IPS-18a (cell line): ENCODE measurements around the gene CBY2.
"Not testable (repeated sequence)": the region's sequence is repeated elsewhere in the genome, so short reads cannot be mapped to it uniquely, and the experiment has no call there.

Experiments
- H3K27ac ChIP-seq: one replicate; pipeline ENCODE4 v1.5.1; 2013; ENCODE audit warnings: low read length
- H3K27me3 ChIP-seq: one replicate; pipeline ENCODE4 v1.6.1; 2013; ENCODE audit warnings: mild to moderate bottlenecking, low read length; ENCODE audit not compliant: control insufficient read depth, insufficient read depth
- H3K36me3 ChIP-seq: one replicate; pipeline ENCODE4 v1.6.1; 2013; ENCODE audit warnings: low read depth, low read length; ENCODE audit not compliant: control insufficient read depth
- H3K4me1 ChIP-seq: one replicate; pipeline ENCODE4 v1.6.1; 2013; ENCODE audit warnings: low read depth, low read length; ENCODE audit not compliant: control insufficient read depth
- H3K4me3 ChIP-seq: one replicate; pipeline ENCODE4 v1.5.1; 2013; ENCODE audit warnings: low read length
- H3K9ac ChIP-seq: one replicate; pipeline ENCODE4 v1.6.1; 2013; ENCODE audit warnings: mild to moderate bottlenecking, low read length, moderate library complexity
- H3K9me3 ChIP-seq: one replicate; pipeline ENCODE4 v1.6.1; 2013; ENCODE audit warnings: low read depth, low read length; ENCODE audit not compliant: control insufficient read depth

CBY2 gene, protein sequence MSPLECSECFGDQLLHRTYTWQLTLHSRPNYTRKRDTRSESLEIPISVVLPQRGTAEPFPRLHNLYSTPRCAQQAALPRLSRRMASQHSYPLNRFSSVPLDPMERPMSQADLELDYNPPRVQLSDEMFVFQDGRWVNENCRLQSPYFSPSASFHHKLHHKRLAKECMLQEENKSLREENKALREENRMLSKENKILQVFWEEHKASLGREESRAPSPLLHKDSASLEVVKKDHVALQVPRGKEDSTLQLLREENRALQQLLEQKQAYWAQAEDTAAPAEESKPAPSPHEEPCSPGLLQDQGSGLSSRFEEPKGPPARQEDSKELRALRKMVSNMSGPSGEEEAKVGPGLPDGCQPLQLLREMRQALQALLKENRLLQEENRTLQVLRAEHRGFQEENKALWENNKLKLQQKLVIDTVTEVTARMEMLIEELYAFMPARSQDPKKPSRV

DNA sequence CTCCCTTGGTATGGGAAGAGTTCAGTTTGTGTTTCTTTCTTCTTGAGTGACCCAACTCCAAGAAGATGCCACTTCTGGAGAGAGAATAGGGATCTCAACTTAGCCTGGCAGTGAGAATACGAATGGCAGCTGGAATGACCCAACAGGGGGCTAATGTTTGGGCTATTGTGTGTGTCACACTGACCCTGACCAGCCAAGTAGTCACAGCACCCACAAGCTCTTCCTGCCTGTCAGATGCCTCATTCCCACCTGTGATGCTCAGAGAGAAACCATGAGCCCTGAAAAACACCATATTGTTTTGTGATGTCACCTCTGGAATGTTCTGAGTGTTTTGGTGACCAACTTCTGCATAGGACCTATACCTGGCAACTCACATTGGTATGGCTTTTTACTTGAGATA, at the start of gene CBY2:
Gene CBY2 (plus strand): TSS at position 233 of the 400 bp plus-strand sequence. CDS start 71 bp downstream, at position 304.
- Histone ChIP-seq H3K36me3 (no peaks in the 10 kb centered on the region), H3K4me1 (peaks cover 17% of the 10 kb centered on the region), H3K9me3 (no peaks in the 10 kb centered on the region), H3K27me3 (no peaks in the 10 kb centered on the region), H3K27ac (no peak within 1 kb of the TSS), H3K4me3 (no peak within 1 kb of the TSS), H3K9ac (no peak within 1 kb of the TSS)

DNA sequence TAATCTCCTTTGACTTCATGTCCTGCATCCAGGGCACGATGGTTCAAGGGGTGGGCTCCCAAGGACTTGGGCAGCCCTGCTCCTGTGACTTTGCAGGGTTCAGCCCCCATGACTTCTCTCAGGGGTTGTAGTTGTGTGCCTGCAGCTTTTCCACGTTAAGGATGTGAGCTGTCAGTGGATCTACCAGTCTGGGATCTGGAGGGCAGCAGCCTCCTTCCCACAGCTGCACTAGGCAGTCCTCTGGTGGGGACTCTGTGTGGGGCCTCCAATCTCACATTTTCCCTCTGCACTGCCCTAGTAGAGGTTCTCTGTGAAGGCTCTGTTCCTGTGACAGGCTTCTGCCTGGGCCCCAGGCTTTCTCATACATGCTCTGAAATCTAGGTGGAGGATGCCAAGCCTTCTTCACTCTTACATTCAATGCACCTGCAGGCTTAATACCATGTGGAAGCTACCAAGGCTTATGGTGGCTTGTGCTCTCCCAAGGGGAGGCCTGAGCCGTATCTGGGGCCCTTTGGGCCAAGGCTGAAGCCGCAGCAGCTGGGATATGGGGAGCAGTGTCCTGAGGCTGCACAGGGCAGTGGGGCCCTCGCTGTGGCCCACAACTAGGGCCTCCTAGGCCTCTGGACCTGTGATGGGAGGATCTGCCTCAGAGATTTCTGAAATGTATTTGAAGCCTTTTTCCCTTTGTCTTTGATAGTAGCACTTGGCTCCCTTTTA, 47.3 kb upstream of the CBY2 start:
- H3K27me3 ChIP-seq: no peaks in the 10 kb centered on the region

DNA sequence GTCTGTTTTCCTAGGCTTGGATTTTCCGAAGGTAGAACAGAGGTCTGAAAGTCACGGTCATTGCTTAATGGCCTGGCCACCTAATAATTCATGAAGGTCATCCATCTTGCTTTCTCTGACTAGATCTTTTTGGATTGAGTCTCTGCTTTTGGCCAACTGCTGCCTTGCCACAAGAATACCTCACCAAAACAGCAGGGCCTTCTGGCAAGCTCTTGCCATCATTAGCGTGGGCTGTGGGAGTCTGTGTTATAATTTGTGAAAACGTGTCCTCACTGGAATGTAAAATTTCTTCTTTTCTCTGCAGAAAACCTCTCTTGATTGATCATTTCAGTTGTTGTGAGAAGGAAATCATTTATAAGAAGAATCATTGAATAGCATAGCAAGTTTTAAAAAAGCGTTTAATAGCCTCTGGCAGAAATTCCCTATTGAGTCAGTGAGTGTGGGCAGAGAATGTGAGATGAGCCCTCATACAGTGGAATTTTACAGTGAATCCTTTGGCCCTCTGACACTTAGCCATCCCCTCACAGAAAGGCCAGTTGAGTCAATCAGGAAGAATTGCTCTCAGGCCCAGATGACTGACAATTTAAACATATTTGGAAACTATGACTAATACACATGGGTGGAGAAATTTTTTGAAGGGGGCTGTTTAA, 43.4 kb upstream of the CBY2 start:
- H3K27ac ChIP-seq: no peak overlapping the region
- no peaks in the 10 kb centered on the region for H3K27me3 ChIP-seq
- no peaks in the 10 kb centered on the region for H3K4me1 ChIP-seq
- no peak overlapping the region for H3K4me3 ChIP-seq
- no peaks in the 10 kb centered on the region for H3K36me3 ChIP-seq
- no peak overlapping the region for H3K9ac ChIP-seq
- no peaks in the 10 kb centered on the region for H3K9me3 ChIP-seq

More for the DNA sequence above, 47.3 kb upstream of the CBY2 start:
- Histone ChIP-seq H3K4me3 (no peak overlapping the region), H3K9me3 (no peaks in the 10 kb centered on the region), H3K27ac (no peak overlapping the region), H3K4me1 (no peaks in the 10 kb centered on the region), H3K36me3 (no peaks in the 10 kb centered on the region), H3K9ac (no peak overlapping the region)

DNA sequence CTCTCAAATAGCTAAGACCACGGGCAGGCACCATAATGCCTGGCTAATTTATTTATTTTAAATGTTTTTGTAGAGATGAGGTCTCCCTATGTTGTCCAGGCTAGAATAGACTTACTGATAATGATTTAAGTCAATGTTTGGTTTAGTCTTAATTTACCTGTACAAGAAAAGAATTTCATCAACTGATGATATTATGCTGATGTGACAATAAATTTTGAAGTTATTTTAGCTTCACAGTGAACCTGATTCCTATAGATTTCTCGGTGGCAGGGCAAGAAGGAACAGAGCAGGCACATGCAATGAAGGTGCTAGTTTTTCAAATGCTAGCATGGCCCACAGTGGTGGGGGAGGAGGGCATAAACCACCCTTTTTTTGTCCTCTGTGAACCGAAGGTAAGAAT, 42.6 kb upstream of the CBY2 start:
- Histone ChIP-seq H3K27ac (no peak overlapping the region), H3K4me1 (no peaks in the 10 kb centered on the region), H3K4me3 (no peak overlapping the region), H3K9me3 (no peaks in the 10 kb centered on the region), H3K27me3 (no peaks in the 10 kb centered on the region), H3K36me3 (no peaks in the 10 kb centered on the region), H3K9ac (no peak overlapping the region)

DNA sequence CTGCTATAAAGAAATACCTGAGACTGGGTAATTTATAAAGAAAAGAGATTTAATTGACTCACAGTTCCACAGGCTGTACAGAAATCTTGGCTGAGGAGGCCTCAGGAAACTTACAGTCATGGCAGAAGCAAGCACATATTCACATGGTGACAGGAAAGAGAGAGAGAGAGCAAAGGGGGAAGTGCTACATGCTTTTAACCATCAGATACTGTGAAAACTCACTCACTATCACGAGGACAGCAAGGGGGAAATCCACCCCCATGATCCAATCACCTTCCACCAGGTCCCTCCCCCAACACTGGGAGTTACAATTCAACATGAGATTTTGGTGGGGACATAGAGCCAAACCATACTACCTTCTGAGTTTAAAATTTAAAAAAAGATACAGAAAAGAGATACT, 41.7 kb upstream of the CBY2 start:
- H3K36me3 ChIP-seq, H3K27ac ChIP-seq, H3K9me3 ChIP-seq, H3K9ac ChIP-seq, H3K4me3 ChIP-seq, H3K4me1 ChIP-seq, H3K27me3 ChIP-seq: not testable (repeated sequence)

DNA sequence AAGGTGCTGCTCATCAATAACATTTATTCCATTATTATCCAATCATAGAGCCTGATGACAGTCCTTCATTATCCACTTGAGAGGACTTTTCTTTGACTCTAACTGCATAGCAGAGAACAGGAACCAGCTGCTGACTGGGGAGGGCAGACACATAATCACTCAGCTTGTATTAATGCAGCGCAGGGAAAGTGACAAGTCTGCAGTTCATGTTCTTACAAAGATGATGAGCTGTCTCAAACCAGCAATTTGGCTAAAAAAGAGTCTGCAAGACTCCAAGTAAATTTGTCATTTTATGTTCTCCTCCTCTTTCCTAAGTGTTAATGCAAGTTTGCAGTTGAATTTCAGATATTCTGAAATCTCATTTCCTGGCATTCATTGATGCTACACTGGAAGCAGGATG, 40.0 kb upstream of the CBY2 start:
- H3K4me3 ChIP-seq: no peak overlapping the region
- H3K4me1 ChIP-seq: no peaks in the 10 kb centered on the region
- H3K27ac ChIP-seq: no peak overlapping the region
- no peaks in the 10 kb centered on the region for H3K27me3 ChIP-seq
- H3K9me3 ChIP-seq: no peaks in the 10 kb centered on the region
- no peaks in the 10 kb centered on the region for H3K36me3 ChIP-seq
- H3K9ac ChIP-seq: no peak overlapping the region

DNA sequence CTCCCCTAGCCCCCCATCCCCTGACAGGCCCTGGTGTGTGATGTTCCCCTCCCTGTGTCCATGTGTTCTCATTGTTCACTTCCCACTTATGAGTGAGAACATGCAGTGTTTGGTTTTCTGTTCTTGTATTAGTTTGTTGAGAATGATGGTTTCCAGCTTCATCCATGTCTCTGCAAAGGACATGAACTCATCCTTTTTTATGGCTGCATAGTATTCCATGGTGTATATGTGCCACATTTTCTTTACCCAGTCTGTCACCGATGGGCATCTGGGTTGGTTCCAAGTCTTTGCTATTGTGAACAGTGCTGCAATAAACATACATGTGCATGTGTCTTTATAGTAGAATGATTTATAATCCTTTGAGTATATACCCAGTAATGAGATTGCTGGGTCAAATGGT, 39.2 kb upstream of the CBY2 start:
- H3K4me1 ChIP-seq, H3K27ac ChIP-seq, H3K27me3 ChIP-seq, H3K9me3 ChIP-seq, H3K36me3 ChIP-seq, H3K9ac ChIP-seq, H3K4me3 ChIP-seq: not testable (repeated sequence)

DNA sequence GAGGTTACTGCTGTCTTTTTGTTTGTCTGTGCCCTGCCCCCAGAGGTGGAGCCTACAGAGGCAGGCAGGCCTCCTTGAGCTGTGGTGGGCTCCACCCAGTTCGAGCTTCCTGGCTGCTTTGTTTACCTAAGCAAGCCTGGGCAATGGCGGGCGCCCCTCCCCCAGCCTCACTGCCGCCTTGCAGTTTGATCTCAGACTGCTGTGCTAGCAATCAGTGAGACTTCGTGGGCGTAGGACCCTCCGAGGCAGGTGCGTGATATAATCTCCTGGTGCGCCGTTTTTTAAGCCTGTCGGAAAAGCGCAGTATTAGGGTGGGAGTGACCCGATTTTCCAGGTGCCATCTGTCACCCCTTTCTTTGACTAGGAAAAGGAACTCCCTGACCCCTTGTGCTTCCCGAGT, 32.5 kb upstream of the CBY2 start:
- H3K4me3 ChIP-seq, H3K27ac ChIP-seq, H3K4me1 ChIP-seq, H3K27me3 ChIP-seq, H3K9me3 ChIP-seq, H3K9ac ChIP-seq, H3K36me3 ChIP-seq: not testable (repeated sequence)

DNA sequence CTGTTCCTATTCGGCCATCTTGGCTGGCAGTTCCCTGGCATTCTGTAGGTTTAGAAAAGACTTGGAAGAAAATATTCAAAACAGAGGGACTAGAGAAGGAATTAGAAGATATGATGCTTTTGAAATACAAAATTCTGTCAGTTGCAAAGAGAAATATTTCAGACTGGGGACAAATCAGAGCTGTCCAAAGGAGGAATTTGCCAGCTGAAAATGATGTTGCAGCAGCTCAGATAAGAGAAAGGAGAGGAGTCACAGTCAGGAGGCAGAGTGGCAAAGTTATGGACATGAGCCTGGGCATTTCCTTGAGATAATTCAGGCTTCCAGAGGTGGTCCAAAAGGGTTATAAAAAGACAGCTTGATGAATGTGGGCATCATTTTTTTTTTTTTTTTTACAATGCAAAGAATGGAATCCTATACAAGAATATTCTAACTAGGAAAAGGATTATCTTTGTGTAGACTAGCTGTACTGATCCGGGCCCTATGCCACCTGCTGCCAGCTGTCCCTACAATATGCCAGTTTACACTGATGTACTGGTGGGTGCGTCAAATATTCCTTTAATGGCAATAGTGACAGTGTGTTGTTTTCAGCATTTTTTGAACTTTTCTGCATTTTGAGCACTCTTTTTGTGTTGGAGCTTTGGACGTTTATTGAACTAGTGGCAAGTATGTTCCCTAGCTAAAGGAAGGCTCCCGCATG, 31.8 kb upstream of the CBY2 start:
- H3K9ac ChIP-seq: no peak overlapping the region

DNA sequence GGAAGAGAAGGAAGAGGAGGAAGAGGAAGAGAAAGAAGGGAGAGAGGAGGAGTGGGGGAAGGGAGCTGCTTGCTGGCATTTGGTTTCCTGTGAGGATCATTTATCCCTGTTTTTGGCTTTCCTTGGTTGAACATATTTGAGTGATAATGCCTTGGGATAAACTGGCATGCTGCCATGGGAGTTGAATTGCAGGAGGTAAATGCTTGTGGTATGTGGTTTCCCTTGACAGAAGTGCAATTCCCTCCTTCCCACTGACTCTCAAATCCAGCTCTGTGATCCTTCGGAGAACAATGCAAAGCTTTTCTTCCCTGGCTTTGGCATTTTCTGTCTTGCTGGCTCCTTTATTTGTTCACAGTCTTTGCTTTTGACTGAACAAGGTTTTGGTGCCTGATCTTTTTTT, 27.2 kb upstream of the CBY2 start:
- no peak overlapping the region for H3K4me3 ChIP-seq
- H3K4me1 ChIP-seq: peaks cover 33% of the 10 kb centered on the region
- H3K36me3 ChIP-seq: no peaks in the 10 kb centered on the region
- no peak overlapping the region for H3K9ac ChIP-seq
- no peaks in the 10 kb centered on the region for H3K27me3 ChIP-seq
- H3K9me3 ChIP-seq: no peaks in the 10 kb centered on the region
- no peak overlapping the region for H3K27ac ChIP-seq

More for the DNA sequence above, 31.8 kb upstream of the CBY2 start:
- no peak overlapping the region for H3K4me3 ChIP-seq
- H3K36me3 ChIP-seq: no peaks in the 10 kb centered on the region
- H3K4me1 ChIP-seq: peaks cover 12% of the 10 kb centered on the region
- H3K27ac ChIP-seq: no peak overlapping the region
- no peaks in the 10 kb centered on the region for H3K9me3 ChIP-seq
- no peaks in the 10 kb centered on the region for H3K27me3 ChIP-seq

DNA sequence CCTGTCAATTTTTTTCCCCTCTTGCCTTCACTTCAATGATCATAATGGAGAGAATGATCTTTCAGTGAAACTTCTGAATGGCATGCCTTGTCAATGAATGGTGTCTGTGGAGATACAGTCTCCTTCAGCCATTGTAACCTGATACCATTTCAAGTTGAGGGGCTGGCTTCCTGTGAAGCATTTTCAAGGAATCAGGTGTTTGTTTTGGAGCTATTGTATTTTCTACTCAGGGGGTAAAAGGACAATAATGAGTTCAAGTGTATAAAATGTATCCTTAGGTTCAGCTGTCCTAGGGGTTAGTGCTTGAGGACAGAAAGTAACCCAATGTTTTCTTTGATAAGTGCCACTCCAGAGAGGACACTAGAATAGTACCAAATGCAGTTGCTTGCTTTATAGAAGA, 23.8 kb upstream of the CBY2 start:
- Histone ChIP-seq H3K27me3 (no peaks in the 10 kb centered on the region), H3K4me1 (peaks cover 43% of the 10 kb centered on the region), H3K4me3 (peak overlapping the region; percentile 23), H3K36me3 (no peaks in the 10 kb centered on the region), H3K9ac (no peak overlapping the region), H3K27ac (no peak overlapping the region), H3K9me3 (no peaks in the 10 kb centered on the region)
